CD4-positive, alpha-beta T cell (primary cell): ENCODE data around the gene DHX30. TPM values are rescaled to one million over a fixed set of nuclear protein-coding genes. Genes with fewer than 3 reads are reported as not detected.

Source experiments
- ATAC-seq: fragments of 200-7000 bp; cut with Tn5 transposase; one replicate; pipeline ENCODE4 v1.10.0; 2022; ENCODE audit warnings: mild to moderate bottlenecking; ENCODE audit not compliant: poor library complexity
- CTCF ChIA-PET: fragments of 350-600 bp; sonication (Branson Sonifier 250); formaldehyde crosslinking; loops from one replicate; lab custom pipeline; 2021; ENCODE audit warnings: antibody characterized with exemption, inconsistent platforms; lab: Charles Lee
- POLR2A ChIA-PET: fragments of 350-600 bp; sonication (Branson Sonifier 250); formaldehyde crosslinking; loops from one replicate; lab custom pipeline; 2021; ENCODE audit warnings: antibody characterized with exemption, inconsistent platforms; lab: Charles Lee
- DNase-seq, 14 experiments: peaks; one replicate each; pipeline ENCODE4 v3.0.0-alpha.2; 2013 to 2020; ENCODE audit warnings: mixed read lengths in 2 of 14
- H3K27ac ChIP-seq, 2 donors: one replicate each; pipeline versions ENCODE4 v1.5.1 to v1.7.0; 2013; ENCODE audit warnings: low read length in 2 of 2, low read depth in 1 of 2, mild to moderate bottlenecking in 1 of 2
- H3K27me3 ChIP-seq, 2 experiments: 1 replicate in 1 of 2; 2 replicates in 1 of 2; pipeline versions ENCODE4 v1.6.1 to v1.7.0; 2013; ENCODE audit warnings: low read length in 2 of 2, control low read depth in 1 of 2, mild to moderate bottlenecking in 1 of 2, moderate library complexity in 1 of 2; ENCODE audit not compliant: insufficient read depth in 2 of 2, control insufficient read depth in 1 of 2
- H3K36me3 ChIP-seq: one replicate; pipeline ENCODE4 v1.6.1; 2013; ENCODE audit warnings: low read length, control low read depth; ENCODE audit not compliant: insufficient read depth
- H3K4me1 ChIP-seq: one replicate; pipeline ENCODE4 v1.6.1; 2013; ENCODE audit warnings: low read length, control low read depth; ENCODE audit not compliant: insufficient read depth
- H3K4me3 ChIP-seq: one replicate; pipeline ENCODE4 v1.5.1; 2013; ENCODE audit warnings: mild to moderate bottlenecking, low read length, moderate library complexity
- H3K9me3 ChIP-seq, 2 experiments: 1 replicate in 1 of 2; 2 replicates in 1 of 2; pipeline versions ENCODE4 v1.6.1 to v1.7.0; 2013; ENCODE audit warnings: low read length in 2 of 2, mild to moderate bottlenecking in 2 of 2, control low read depth in 1 of 2, moderate library complexity in 1 of 2; ENCODE audit not compliant: control insufficient read depth in 1 of 2, insufficient read depth in 1 of 2
- H3K27ac Mint-ChIP-seq: one replicate; pipeline ENCODE4 v1.8.0; 2020; ENCODE audit warnings: mixed read lengths
- H3K27me3 Mint-ChIP-seq: one replicate; pipeline ENCODE4 v1.8.0; 2021; ENCODE audit warnings: mixed read lengths
- H3K36me3 Mint-ChIP-seq: one replicate; pipeline ENCODE4 v1.8.0; 2021; ENCODE audit warnings: low read depth, mixed read lengths
- H3K4me1 Mint-ChIP-seq: one replicate; pipeline ENCODE4 v1.8.0; 2021; ENCODE audit warnings: low read depth, mixed read lengths
- H3K4me3 Mint-ChIP-seq: one replicate; pipeline ENCODE4 v1.8.0; 2020; ENCODE audit warnings: mild to moderate bottlenecking, mixed read lengths
- H3K9me3 Mint-ChIP-seq: one replicate; pipeline ENCODE4 v1.8.0; 2020; ENCODE audit warnings: mixed read lengths
- intact Hi-C, 2 experiments: fragments of 100-400 bp; cut with DNase I in 1 of 2; cut with micrococcal nuclease in 1 of 2; formaldehyde crosslinking; loops; one replicate each; pipeline versions ENCODE4 v1.15.1 to v1.9.0; 2023 to 2025; cut with DNase I, micrococcal nuclease
- total RNA-seq, 174 experiments: library from RNA in 2 of 174; stranded (reverse) in 2 of 174; gene quantifications; one replicate each; pipeline ENCODE4 v1.2.3 and lab custom pipeline; 2021 to 2026
- TF ChIP-seq, protein P1 (sequence below): fragments of 200-600 bp; IDR thresholded peaks from one replicate; pipeline ENCODE4 v1.8.0; 2022; ENCODE audit warnings: antibody characterized with exemption, mild to moderate bottlenecking

The DHX30 gene
- total RNA-seq, 2 experiments from 2014 or later = 75.1 to 75.6 TPM

DNA sequence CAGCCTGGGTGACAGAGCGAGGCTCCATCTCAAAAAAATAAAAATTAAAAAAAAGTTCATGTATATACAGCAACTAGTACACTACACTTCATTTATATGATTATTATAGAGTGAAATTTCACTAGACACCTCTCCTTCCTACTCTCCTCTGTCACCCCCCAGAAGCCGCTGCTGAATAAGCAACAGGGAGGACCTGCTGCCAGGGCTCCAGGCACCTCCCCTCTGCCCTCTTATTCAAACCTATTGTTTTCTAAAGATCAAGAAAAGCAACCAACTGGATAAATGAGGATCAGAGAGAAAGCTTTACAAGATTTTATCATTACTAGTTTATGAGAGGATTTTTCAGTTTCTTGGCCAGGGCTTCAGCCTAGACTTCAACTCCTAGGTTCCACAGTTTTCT lies 71.5 kb downstream of the DHX30 start:
- Histone ChIP-seq H3K9me3 (no peaks in the 10 kb centered on the region), H3K27ac (no peak overlapping the region), H3K4me3 (no peak overlapping the region), H3K4me1 (no peaks in the 10 kb centered on the region), H3K27me3 (no peaks in the 10 kb centered on the region), H3K36me3 (peaks cover 29% of the 10 kb centered on the region)
- POLR2A ChIA-PET = no interaction called here
- Mint-ChIP-seq H3K9me3 (no peaks in the 10 kb centered on the region), H3K27ac (no peak overlapping the region), H3K36me3 (peaks cover 37% of the 10 kb centered on the region), H3K4me3 (no peak overlapping the region), H3K27me3 (no peaks in the 10 kb centered on the region), H3K4me1 (peaks cover 5% of the 10 kb centered on the region)
- TF ChIP-seq, protein P1, sequence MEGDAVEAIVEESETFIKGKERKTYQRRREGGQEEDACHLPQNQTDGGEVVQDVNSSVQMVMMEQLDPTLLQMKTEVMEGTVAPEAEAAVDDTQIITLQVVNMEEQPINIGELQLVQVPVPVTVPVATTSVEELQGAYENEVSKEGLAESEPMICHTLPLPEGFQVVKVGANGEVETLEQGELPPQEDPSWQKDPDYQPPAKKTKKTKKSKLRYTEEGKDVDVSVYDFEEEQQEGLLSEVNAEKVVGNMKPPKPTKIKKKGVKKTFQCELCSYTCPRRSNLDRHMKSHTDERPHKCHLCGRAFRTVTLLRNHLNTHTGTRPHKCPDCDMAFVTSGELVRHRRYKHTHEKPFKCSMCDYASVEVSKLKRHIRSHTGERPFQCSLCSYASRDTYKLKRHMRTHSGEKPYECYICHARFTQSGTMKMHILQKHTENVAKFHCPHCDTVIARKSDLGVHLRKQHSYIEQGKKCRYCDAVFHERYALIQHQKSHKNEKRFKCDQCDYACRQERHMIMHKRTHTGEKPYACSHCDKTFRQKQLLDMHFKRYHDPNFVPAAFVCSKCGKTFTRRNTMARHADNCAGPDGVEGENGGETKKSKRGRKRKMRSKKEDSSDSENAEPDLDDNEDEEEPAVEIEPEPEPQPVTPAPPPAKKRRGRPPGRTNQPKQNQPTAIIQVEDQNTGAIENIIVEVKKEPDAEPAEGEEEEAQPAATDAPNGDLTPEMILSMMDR = no peak
- DNase-seq (no peak), ATAC-seq (no peak)
- CTCF ChIA-PET = no interaction called here
- intact Hi-C loops = no loop called here

DNA sequence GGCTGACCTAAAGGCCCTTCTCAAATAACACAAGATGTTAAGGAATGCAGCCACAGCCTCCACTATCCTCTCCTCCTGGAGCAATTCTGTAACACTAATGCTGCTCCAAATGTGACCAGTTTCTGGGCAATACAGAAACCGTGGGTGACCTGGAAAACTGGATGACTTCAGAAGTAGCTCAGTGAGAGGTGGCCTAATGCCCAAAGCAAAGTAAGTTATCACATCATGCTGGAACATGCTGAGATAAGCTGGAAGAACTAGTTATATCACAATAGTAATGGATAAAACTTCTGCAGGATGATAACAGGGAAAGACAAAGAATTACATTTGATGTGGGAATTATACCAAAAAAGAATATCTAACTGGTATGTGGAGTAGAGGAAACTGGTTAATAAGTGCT lies 72.0 kb downstream of the DHX30 start:
- H3K27me3 ChIP-seq = no peaks in the 10 kb centered on the region
- TF ChIP-seq, protein P1 = no peak
- no peaks in the 10 kb centered on the region for H3K4me1 ChIP-seq
- Mint-ChIP-seq H3K36me3 (peaks cover 32% of the 10 kb centered on the region), H3K9me3 (no peaks in the 10 kb centered on the region), H3K4me3 (no peak overlapping the region), H3K4me1 (peaks cover 5% of the 10 kb centered on the region), H3K27ac (no peak overlapping the region), H3K27me3 (no peaks in the 10 kb centered on the region)
- H3K27ac ChIP-seq = no peak overlapping the region
- intact Hi-C loops = no loop called here
- no peak for DNase-seq
- no peaks in the 10 kb centered on the region for H3K9me3 ChIP-seq
- peaks cover 24% of the 10 kb centered on the region for H3K36me3 ChIP-seq
- POLR2A ChIA-PET = no interaction called here
- no peak overlapping the region for H3K4me3 ChIP-seq
- no peak for ATAC-seq
- CTCF ChIA-PET = no interaction called here

DNA sequence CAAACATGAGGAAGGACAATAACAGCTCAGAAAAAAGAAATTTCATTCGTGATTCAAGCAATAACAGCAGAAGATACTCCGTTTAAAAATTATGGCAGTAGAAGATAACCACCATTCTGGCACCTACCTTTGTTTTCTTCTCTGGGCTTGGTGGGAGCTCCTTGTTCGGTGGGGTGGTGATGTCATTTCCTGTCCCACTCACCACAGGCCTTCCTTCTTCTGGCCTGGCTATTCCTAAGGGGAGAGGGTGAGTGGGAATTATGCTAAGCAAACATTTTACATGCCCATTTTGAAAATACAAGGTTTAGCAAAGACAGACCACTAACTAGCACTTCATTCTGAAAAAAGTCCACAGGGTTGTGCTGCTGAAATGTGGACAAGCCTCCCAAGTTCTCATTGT lies 74.4 kb downstream of the DHX30 start:
- DNase-seq = no peak
- CTCF ChIA-PET = no interaction called here
- no peaks in the 10 kb centered on the region for H3K27me3 ChIP-seq

More for the DNA sequence above, 74.4 kb downstream of the DHX30 start:
- Mint-ChIP-seq H3K27me3 (no peaks in the 10 kb centered on the region), H3K4me1 (peaks cover 5% of the 10 kb centered on the region), H3K36me3 (peaks cover 13% of the 10 kb centered on the region), H3K9me3 (no peaks in the 10 kb centered on the region), H3K4me3 (no peak overlapping the region), H3K27ac (no peak overlapping the region)
- no peak overlapping the region for H3K27ac ChIP-seq
- H3K4me3 ChIP-seq = no peak overlapping the region
- TF ChIP-seq, protein P1 = no peak
- H3K36me3 ChIP-seq = peaks cover 6% of the 10 kb centered on the region
- ATAC-seq = no peak
- intact Hi-C loops = no loop called here
- POLR2A ChIA-PET = interaction anchor here (0.6 to 1.0 kb wide), 2 partner anchors 15 to 455 kb away, joined by 3 to 4 read pairs; no protein-coding TSS in a partner anchor
- no peaks in the 10 kb centered on the region for H3K9me3 ChIP-seq
- no peaks in the 10 kb centered on the region for H3K4me1 ChIP-seq
